ENCODE data around the gene SIGLEC11.
"Not testable (repeated sequence)": the region's sequence is repeated elsewhere in the genome, so short reads cannot be mapped to it uniquely, and the experiment has no call there.

The SIGLEC11 gene

GRCh38 chr19:49950956-49951526 lies 9.9 kb downstream of the SIGLEC11 start:
- no peak for DNase-seq (ENCODE audit: low read depth)

GRCh38 chr19:49950590-49950948 lies 10.4 kb downstream of the SIGLEC11 start:
- DNase-seq (ENCODE audit: low read depth): no peak

GRCh38 chr19:49949742-49950589 lies 11.0 kb downstream of the SIGLEC11 start:
- DNase-seq (ENCODE audit: low read depth): no peak

- DNase-seq (ENCODE audit: low read depth): no peak
These were observed 14.6 kb downstream of the SIGLEC11 start for GRCh38 chr19:49946415-49946814.

GRCh38 chr19:49944567-49944966 lies 16.4 kb downstream of the SIGLEC11 start:
- DNase-seq (ENCODE audit: low read depth): not testable (repeated sequence)

GRCh38 chr19:49940482-49940791 lies 20.5 kb downstream of the SIGLEC11 start:
- DNase-seq (ENCODE audit: low read depth): no peak

- DNase-seq (ENCODE audit: low read depth): no peak
These were observed 21.1 kb downstream of the SIGLEC11 start for GRCh38 chr19:49939721-49940481.

- no peak for DNase-seq (ENCODE audit: low read depth)
These were observed 22.3 kb downstream of the SIGLEC11 start for GRCh38 chr19:49938662-49939061.

- DNase-seq (ENCODE audit: low read depth): peak; percentile 41
These were observed 23.1 kb downstream of the SIGLEC11 start for GRCh38 chr19:49937750-49938381.

GRCh38 chr19:49936549-49936948 lies 24.4 kb downstream of the SIGLEC11 start:
- no peak for DNase-seq (ENCODE audit: low read depth)

GRCh38 chr19:49933643-49934042 lies 27.3 kb downstream of the SIGLEC11 start:
- DNase-seq (ENCODE audit: low read depth): no peak

GRCh38 chr19:49932731-49933131 lies 28.2 kb downstream of the SIGLEC11 start:
- no peak for DNase-seq (ENCODE audit: low read depth)

GRCh38 chr19:49932041-49932451 lies 28.9 kb downstream of the SIGLEC11 start:
- DNase-seq (ENCODE audit: low read depth): no peak

- DNase-seq (ENCODE audit: low read depth): no peak
These were observed 29.5 kb downstream of the SIGLEC11 start for GRCh38 chr19:49931293-49932040.

GRCh38 chr19:49930483-49931011 lies 30.4 kb downstream of the SIGLEC11 start:
- no peak for DNase-seq (ENCODE audit: low read depth)

- DNase-seq (ENCODE audit: low read depth): peak; percentile 99
These were observed 31.1 kb downstream of the SIGLEC11 start for GRCh38 chr19:49929611-49930482.

- DNase-seq (ENCODE audit: low read depth): peak; percentile 87
These were observed 31.8 kb downstream of the SIGLEC11 start, which contains the start of the genes ATF5 and NUP62 for GRCh38 chr19:49929121-49929610. Gene ATF5, plus strand, starts transcription at chr19:49929205. Its CDS starts 1,646 bp downstream, at chr19:49930851. Gene NUP62, minus strand, starts transcription at chr19:49929504. Its CDS starts 19,697 bp downstream, at chr19:49909807.

GRCh38 chr19:49927526-49928264 lies 33.3 kb downstream of the SIGLEC11 start:
- no peak for DNase-seq (ENCODE audit: low read depth)

GRCh38 chr19:49926515-49926914 lies 34.5 kb downstream of the SIGLEC11 start:
- no peak for DNase-seq (ENCODE audit: low read depth)
